ENCODE data around the gene DNAH14.
"Not testable (repeated sequence)": the region's sequence is repeated elsewhere in the genome, so short reads cannot be mapped to it uniquely, and the experiment has no call there.

Gene DNAH14

GRCh38 chr1:225253173-225253572 is 323.7 kb downstream of the DNAH14 start:
- DNase-seq (ENCODE audit: low read depth, low spot score), result no peak

GRCh38 chr1:225253784-225254183 is 324.3 kb downstream of the DNAH14 start:
- DNase-seq (ENCODE audit: low read depth, low spot score), result no peak

GRCh38 chr1:225254676-225255075 is 325.2 kb downstream of the DNAH14 start:
- DNase-seq (ENCODE audit: low read depth, low spot score), result no peak

GRCh38 chr1:225257081-225257480 is 327.6 kb downstream of the DNAH14 start:
- DNase-seq (ENCODE audit: low read depth, low spot score), result no peak

GRCh38 chr1:225258811-225259210 is 329.3 kb downstream of the DNAH14 start:
- DNase-seq (ENCODE audit: low read depth, low spot score), result no peak

GRCh38 chr1:225259542-225259941 is 330.1 kb downstream of the DNAH14 start:
- DNase-seq (ENCODE audit: low read depth, low spot score), result no peak

- DNase-seq (ENCODE audit: low read depth, low spot score), result no peak
These were observed 330.8 kb downstream of the DNAH14 start for GRCh38 chr1:225260319-225260718.

GRCh38 chr1:225277445-225277844 is 348.0 kb downstream of the DNAH14 start:
- no peak for DNase-seq (ENCODE audit: low read depth, low spot score)

GRCh38 chr1:225280563-225280962 is 351.1 kb downstream of the DNAH14 start:
- DNase-seq (ENCODE audit: low read depth, low spot score), result no peak

GRCh38 chr1:225290244-225290643 is 360.8 kb downstream of the DNAH14 start:
- no peak for DNase-seq (ENCODE audit: low read depth, low spot score)

GRCh38 chr1:225299624-225300023 is 370.1 kb downstream of the DNAH14 start:
- DNase-seq (ENCODE audit: low read depth, low spot score), result no peak

- no peak for DNase-seq (ENCODE audit: low read depth, low spot score)
These were observed 370.9 kb downstream of the DNAH14 start for GRCh38 chr1:225300381-225300780.

GRCh38 chr1:225304996-225305395 is 375.5 kb downstream of the DNAH14 start:
- no peak for DNase-seq (ENCODE audit: low read depth, low spot score)

GRCh38 chr1:225310544-225310943 is 381.1 kb downstream of the DNAH14 start:
- DNase-seq (ENCODE audit: low read depth, low spot score), result not testable (repeated sequence)

GRCh38 chr1:225318706-225319575 is 389.5 kb downstream of the DNAH14 start:
- DNase-seq (ENCODE audit: low read depth, low spot score), result peak; percentile 9

GRCh38 chr1:225319871-225320270 is 390.4 kb downstream of the DNAH14 start:
- no peak for DNase-seq (ENCODE audit: low read depth, low spot score)

GRCh38 chr1:225321784-225322183 is 392.3 kb downstream of the DNAH14 start:
- no peak for DNase-seq (ENCODE audit: low read depth, low spot score)

- DNase-seq (ENCODE audit: low read depth, low spot score), result no peak
These were observed 399.6 kb downstream of the DNAH14 start for GRCh38 chr1:225329041-225329440.

GRCh38 chr1:225329996-225330395 is 400.5 kb downstream of the DNAH14 start:
- not testable (repeated sequence) for DNase-seq (ENCODE audit: low read depth, low spot score)

GRCh38 chr1:225332686-225333085 is 403.2 kb downstream of the DNAH14 start:
- DNase-seq (ENCODE audit: low read depth, low spot score), result no peak

- DNase-seq (ENCODE audit: low read depth, low spot score), result not testable (repeated sequence)
These were observed 405.8 kb downstream of the DNAH14 start for GRCh38 chr1:225335098-225335778.

GRCh38 chr1:225338545-225338944 is 409.1 kb downstream of the DNAH14 start:
- DNase-seq (ENCODE audit: low read depth, low spot score), result no peak

- DNase-seq (ENCODE audit: low read depth, low spot score), result no peak
These were observed 412.2 kb downstream of the DNAH14 start for GRCh38 chr1:225341642-225342041.
